Peyer's patch (tissue), 4 donors: ENCODE data around the gene KRTDAP.

Experiments used
- POLR2A ChIP-seq, 2 donors: fragments of 450-650 bp; IDR thresholded peaks; one replicate each; pipeline ENCODE4 v1.5.1; 2017; ENCODE audit warnings: antibody characterized with exemption in 2 of 2, mild to moderate bottlenecking in 2 of 2, moderate library complexity in 2 of 2
- TF ChIP-seq, protein P1 (sequence below), 6 experiments: fragments of 450-650 bp in 4 of 6; fragments of 200-600 bp in 2 of 6; sonication (generic) in 1 of 6; IDR thresholded peaks; one replicate each; pipeline ENCODE4 v1.5.1; 2017 to 2019; ENCODE audit warnings: antibody characterized with exemption in 6 of 6, mild to moderate bottlenecking in 3 of 6, moderate library complexity in 1 of 6

DNA sequence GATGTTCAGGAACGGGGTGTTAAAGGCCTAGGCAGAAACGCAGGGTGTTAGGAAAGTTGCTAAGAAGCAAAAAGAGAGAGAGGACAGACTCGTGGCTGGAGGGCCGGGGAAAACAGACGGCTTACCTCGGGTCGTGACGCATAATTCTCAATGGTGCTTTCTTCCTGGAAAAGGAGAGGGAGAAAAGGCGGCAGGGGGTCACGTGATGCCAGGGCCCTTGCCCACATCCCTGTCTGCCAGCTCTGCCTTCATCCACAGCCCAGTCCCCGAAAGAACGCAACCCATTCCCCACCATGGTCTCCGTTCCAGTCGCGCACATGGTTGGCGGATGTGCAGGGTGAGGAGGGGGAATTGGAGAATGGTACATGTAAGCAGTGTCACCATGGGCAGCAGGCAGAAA is 1.6 kb downstream of the KRTDAP start:
- no peak for TF ChIP-seq POLR2A (IDR thresholded peaks at IDR 0.05)
- TF ChIP-seq, protein P1, sequence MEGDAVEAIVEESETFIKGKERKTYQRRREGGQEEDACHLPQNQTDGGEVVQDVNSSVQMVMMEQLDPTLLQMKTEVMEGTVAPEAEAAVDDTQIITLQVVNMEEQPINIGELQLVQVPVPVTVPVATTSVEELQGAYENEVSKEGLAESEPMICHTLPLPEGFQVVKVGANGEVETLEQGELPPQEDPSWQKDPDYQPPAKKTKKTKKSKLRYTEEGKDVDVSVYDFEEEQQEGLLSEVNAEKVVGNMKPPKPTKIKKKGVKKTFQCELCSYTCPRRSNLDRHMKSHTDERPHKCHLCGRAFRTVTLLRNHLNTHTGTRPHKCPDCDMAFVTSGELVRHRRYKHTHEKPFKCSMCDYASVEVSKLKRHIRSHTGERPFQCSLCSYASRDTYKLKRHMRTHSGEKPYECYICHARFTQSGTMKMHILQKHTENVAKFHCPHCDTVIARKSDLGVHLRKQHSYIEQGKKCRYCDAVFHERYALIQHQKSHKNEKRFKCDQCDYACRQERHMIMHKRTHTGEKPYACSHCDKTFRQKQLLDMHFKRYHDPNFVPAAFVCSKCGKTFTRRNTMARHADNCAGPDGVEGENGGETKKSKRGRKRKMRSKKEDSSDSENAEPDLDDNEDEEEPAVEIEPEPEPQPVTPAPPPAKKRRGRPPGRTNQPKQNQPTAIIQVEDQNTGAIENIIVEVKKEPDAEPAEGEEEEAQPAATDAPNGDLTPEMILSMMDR (IDR thresholded peaks at IDR 0.05), result no peak
